GM19239 (cell line): ENCODE measurements around the gene RNF212B.
A peak's percentile ranks its signal among the peaks of the same experiment; 100 is the strongest.
"Not testable (repeated sequence)": the region's sequence is repeated elsewhere in the genome, so short reads cannot be mapped to it uniquely, and the experiment has no call there.

Experiments used
- DNase-seq: peaks from one replicate; pipeline ENCODE4 v3.0.0; 2011; ENCODE audit warnings: low spot score; ENCODE audit not compliant: insufficient read length
- FAIRE-seq: peaks from 2 replicates; lab custom pipeline; 2011; peaks lifted over from hg19 to GRCh38; lab: Jason Lieb, UNC

RNF212B gene, protein sequence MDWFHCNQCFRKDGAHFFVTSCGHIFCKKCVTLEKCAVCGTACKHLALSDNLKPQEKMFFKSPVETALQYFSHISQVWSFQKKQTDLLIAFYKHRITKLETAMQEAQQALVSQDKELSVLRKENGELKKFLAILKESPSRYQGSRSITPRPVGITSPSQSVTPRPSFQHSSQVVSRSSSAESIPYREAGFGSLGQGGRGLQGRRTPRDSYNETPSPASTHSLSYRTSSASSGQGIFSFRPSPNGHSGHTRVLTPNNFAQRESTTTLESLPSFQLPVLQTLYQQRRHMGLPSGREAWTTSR

DNA sequence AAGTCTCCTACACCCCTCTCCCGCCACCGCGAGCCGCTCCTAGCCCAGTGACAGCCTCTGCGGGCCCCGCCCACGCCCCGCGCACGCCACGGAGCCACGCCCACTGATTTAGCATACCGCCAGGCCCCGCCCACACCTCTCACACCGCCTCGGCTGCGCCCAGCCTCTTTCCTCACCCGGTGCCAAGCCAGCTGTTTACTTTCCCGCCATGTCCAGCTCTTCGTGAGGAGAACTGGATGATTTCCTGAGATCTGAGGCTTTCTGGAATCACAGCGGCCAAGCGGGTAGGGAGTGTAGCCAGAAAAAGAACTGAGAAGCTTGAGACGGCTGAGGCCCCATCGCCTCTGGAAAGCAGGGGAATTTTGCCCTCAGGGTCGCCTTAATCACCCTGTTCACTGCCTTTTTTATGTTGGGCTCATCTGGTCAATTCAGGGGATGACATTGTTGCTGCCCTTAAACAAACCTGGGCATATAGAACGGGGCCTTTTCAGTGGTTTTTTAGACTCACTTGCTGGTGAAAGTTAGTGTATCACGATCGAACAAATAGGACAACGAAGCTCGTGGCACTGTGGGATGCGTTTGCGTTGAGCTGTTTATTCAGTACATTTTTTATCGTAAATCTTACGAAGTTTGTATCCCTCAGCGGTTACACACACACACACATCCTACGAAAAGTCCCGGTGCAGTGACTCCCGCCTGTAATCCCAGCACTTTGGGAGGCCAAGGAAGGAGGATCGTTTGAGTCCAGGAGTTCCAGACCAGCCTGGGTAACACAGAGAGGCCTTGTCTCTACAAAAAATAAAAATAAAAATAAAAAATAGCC is at the start of gene RNF212B:
Gene RNF212B, plus strand, starts transcription at position 165 of the 823 bp plus-strand sequence. CDS start 2,410 bp downstream, outside the sequence.
- peak; percentile 78 for DNase-seq
- peak; percentile 21 for FAIRE-seq

DNA sequence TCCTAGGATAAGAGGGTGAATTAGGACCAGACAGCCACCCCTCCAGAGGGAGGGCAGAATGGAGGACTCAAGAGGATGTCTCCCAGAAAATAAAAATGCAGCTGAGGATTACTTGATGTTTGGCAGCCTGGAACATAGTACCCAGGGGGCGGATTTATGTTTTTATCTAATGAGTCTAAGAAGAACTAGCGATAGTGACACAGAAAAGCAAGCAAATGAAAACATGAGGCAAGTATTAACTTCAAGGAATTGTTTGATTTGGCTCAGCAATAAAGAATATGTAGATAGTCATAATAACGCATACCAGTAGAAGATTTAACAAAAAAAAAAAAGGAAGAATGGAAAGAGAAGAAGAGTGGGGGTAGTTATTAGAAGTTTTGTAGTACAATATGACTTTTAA is 44.3 kb upstream of the RNF212B start:
- DNase-seq (no peak), FAIRE-seq (no peak)

DNA sequence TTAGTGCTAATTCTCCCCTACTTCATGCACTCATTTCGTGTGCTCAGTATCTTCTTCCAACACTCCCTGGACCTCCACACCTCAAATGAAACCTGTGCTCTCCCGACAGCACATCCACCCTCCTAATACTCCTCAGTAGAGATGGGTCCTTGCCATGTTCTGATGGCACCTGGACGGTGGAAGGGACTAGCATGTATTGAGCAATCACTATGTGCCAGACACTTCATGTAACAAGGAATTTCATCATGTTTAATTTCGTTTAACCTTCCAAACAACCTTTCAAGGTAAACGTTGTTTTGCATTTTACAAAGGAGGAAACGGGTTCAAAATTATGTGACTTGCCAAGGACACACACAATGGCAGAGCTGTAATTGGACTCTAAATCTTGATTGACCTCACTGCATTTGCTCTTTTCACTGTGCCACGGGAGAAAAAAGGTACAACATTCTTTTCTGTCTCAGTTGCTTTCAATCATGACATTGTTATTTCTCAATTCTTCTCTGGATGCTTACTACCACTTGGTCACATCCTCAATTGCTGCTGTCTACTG is 42.1 kb upstream of the RNF212B start:
- DNase-seq (no peak), FAIRE-seq (no peak)

DNA sequence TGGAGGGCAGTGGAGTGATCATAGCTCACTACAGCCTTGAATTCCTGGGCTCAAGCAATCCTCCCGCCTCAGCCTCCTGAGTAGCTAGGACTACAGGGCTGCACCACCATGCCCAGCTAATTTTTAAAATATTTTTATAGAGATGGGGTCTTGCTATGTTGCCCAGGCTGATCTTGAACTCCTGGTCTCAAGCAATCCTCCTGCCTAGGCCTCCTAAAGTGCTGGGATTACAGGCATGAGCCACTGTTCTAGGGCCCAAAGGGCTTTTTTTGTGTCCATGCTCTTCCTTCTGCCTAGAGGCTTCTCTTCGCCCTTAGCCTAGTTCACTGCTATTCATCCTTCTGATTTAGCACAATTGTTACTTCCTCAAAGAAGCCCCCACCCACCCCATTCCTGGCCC is 41.2 kb upstream of the RNF212B start:
- not testable (repeated sequence) for DNase-seq, FAIRE-seq

DNA sequence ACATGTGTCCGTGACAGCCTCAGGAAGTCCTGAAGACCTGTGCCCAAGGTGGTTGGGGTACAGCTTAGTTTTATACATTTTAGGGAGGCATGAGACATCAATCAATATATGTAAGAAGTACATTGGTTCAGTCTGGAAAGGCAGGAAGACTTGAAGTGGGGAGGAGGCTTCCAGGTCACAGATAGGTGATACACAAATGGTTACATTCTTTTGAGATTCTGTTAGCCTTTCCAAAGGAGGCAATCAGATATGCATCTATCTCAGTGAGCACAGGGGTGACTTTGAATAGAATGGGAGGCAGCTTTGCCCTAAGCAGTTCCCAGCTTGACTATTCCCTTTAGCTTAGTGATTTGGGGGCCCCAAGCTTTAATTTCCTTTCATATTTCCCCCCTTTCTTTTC is 38.6 kb upstream of the RNF212B start:
- not testable (repeated sequence) for DNase-seq, FAIRE-seq

DNA sequence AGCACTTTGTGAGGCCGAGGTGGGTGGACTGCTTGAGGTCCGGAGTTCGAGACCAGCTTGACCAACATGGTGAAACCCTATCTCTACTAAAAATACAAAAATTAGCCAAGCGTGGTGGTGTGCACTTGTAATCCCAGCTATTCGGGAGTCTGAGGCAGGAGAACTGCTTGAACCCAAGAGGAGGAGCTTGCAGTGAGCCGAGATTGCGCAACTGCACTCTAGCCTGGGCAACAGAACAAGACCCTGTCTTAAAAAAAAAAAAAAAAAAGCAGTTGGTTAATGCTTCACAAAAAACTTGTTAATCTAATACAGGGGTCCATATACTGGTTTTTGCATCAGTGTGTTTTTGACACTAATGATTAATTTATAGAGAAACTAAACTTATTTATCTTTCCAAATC is 35.7 kb upstream of the RNF212B start:
- DNase-seq (no peak), FAIRE-seq (no peak)

DNA sequence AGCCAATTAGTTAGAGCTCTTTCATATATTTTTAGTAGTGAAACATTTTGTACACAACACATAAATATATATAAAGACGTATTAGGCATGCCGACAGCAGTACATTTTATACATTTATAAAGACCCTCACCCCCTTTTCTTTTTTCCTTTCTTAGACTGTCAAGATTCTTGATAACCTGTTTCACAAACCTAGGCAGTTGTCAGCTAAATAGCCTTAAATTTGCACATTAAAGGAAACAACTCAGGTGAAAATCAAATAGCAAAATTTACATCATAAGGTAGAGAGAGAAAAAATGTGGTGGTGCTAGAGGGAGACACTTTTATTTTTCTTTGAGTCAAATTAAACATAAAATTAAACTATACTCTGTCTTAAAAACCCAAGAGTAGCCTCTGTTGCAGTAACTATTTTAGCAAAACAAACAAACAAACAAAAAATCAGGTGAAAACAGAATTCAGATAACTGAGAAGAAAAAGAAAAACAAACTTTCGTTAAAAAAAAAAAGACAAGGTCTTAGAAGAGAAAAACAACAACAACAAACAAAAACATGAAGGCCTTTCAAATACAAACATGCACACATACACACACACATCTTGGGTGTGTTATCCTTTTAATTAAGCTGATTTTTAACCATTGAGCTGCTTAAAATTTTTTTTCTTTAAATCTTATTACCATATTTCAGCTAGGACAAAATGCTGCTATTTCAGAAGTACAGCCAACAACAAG is 31.2 kb upstream of the RNF212B start:
- DNase-seq (no peak), FAIRE-seq (no peak)

DNA sequence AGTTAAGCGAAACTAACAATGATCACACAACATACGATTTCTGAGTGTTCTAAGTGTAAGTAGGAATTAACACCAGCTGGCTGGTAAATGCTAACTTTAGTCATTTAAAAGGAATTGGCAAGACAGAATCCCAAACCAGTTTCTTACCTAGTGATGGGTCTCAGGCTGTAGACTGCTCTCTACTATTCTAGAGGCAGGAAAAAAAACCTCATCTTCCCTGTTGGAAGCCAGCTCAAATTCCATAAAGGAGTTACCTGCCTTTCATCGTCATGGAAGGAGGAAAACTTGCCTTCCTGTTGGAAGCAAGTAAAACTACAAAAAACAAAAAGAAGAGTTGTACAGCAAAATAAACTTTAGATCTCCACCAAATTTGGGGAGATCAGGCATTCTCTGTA is 30.6 kb upstream of the RNF212B start:
- no peak for FAIRE-seq
- no peak for DNase-seq

DNA sequence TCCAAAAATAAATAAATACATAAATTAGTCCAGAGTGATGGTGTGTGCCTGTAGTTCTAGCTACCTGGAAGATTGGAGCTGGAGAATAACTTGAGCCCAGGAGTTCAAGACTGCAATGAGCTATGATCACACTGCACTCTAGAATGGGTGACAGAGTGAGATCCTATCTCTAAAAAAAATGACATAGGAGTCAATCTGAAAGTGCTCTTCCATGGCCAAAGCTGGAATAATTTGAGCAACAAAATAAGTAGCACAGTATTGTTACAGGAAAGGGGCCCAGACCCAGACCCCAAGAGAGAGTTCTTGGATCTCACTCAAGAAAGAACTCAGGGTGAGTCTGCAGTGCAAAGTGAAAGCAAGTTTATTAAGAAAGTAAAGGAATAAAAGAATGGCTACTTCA is 29.4 kb upstream of the RNF212B start:
- FAIRE-seq (no peak), DNase-seq (no peak)

DNA sequence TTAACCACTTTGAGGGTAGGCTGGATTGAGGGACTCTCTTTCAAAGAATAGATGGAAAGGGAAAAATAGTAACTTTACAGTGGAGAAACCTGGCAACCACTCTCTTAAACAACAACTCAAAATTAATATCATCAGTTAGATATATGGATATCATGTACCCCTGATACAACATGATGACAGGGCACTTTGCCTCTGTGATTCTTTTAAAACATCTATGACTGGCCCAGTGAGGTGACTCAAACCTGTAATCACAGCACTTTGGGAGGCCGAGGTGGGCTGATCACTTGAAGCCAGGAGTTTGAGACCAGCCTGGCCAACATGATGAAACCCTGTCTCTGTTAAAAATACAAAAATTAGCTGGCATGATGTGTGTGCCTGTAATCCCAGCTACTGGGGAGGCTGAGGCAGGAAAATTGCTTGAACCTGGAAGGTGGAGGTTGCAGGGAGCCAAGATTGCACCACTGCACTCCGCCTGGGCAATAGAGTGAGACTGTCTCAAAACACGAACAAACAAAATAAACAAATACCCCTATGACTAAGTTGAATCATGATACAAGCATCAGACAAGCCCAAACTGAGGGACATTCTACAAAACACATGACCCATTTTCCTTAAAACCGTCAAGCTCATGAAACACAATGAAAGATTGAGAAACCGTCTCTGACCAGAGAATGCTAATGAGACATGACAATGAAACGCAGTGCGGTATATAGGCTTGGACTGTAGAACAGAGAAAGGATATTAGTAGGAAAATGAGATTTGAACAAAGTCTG is 27.9 kb upstream of the RNF212B start:
- no peak for FAIRE-seq
- DNase-seq, result no peak

DNA sequence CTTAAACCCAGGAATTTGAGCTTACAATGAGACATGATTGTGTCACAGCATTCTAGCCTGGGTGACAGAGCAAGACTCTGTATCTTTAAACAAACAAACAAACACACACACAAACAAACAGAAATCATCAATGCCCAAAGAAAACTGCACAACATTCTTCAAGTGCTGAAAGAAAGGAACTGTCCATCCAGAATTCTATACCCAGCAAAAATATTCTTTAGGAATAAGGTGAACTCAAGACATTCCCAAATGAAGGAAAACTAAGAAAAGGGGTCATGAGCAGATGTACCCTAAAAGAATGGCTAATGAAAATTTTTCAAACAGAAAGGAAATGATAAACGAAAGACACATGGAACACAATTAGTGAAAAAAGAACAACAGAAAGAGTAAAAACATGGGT is 22.3 kb upstream of the RNF212B start:
- no peak for DNase-seq
- FAIRE-seq, result no peak

DNA sequence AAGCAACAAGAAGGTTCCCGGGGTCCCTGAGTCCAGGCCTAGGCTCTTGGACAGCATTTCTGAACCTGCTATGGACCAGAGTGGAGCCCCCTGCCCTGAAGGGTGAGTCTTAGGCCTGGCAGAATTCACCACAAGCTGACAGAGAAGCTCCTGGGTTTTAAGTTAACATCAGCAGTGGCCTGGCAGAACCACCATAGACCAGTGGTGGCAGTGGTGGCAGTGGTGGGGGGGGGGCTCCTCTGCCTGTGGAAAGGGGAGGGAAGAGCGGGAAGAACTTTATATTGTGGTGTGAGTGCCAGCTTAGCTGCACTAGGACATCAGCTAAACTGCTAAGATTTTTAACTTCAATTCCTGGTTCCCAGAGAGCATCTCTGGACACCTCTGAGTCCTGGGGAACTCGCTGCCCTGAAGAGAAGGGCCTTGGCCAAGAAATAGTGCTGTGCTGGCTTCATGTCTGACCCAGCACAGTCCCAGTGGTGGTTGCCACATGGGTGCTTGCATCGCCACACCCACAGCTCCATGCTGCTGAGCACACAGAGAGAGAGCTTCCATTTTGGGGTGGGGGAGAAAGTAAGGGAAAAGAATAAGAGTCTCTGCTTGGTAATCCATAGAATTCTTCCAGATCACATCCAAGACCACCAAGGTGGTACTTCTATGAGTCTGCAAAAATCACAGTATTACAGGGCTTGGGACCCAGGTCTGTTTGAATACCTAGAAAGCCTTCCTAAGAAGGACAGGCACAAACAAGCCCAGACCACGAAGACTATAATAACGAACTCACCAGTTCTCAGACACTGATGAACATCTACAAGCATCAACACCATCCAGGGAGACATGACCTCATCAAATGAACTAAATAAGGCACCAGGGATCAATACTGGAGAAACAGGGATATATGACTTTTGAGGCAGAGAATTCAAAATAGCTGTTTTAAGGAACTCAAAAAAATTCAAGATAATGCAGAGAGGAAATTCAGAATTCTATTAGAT is 20.4 kb upstream of the RNF212B start:
- FAIRE-seq (no peak), DNase-seq (no peak)

DNA sequence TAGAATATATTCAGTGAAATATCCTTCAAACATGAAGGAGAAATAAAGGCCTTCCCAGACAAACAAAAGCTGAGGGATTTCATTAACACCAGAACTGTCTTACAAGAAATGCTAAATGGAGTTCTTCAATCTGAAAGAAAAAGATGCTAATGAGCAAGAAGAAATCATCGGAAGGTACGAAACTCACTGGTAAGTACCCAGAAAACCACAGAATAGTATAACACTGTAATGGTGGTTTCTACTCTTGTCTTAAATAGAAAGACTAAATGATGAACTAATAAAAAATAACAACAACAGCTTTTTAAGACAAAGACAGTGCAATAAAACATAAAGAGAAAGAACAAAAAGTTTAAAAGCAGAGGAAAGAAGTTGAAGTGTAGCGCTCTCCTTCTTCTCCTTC is 18.7 kb upstream of the RNF212B start:
- FAIRE-seq (no peak), DNase-seq (no peak)

DNA sequence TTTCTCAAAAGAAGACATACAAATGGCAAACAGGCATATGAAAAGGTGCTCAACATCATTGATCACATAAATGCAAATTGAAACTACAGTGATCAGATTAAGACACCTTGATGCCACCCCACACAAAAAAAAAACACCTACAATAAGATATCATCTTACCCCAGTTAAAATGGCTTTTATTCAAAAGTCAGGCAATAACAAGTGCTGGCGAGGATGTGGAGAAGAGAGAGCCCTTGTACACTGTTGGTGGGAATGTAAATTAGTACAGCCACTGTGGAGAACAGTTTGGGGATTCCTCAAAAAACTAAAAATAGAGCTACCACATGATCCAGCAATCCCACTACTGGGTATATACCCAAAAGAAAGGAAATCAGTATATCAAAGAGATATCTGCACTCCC is 12.8 kb upstream of the RNF212B start:
- not testable (repeated sequence) for DNase-seq, FAIRE-seq

DNA sequence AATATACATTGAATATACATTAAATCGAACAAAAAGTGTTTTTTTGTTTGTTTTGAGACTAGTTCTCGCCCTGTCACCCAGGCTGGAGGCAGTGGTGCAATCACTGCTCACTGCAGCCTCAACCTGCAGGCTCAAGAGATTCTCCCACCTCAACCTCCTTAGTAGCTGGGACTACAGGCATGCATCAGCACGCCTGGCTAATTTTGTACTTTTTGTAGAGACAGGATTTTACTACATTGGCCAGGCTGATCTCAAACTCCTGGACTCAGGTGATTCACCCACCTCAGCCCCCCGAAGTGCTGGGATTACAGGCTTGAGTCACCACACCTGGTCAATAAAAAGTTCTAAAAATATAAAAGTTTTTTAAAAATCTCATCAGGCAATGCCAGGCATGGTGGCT is 10.2 kb upstream of the RNF212B start:
- no peak for DNase-seq
- no peak for FAIRE-seq

DNA sequence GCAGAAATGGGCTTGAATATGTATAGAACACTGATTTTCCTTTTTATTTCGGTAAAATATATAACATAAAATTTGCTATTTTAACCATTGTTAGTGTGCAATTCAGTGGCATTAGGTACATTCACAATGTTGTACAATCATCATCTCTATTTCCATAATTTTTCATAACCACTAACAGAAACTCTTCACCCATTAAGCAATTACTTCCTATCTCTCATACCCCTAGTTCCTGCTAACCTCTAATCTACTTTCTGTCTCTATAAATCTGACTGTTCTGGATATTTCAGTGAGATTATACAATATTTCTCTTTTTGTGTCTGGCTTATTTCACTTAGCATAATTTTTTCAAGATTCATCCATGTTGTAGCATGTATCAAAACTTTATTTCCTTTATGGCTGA is 8.9 kb upstream of the RNF212B start:
- DNase-seq, result no peak
- no peak for FAIRE-seq

DNA sequence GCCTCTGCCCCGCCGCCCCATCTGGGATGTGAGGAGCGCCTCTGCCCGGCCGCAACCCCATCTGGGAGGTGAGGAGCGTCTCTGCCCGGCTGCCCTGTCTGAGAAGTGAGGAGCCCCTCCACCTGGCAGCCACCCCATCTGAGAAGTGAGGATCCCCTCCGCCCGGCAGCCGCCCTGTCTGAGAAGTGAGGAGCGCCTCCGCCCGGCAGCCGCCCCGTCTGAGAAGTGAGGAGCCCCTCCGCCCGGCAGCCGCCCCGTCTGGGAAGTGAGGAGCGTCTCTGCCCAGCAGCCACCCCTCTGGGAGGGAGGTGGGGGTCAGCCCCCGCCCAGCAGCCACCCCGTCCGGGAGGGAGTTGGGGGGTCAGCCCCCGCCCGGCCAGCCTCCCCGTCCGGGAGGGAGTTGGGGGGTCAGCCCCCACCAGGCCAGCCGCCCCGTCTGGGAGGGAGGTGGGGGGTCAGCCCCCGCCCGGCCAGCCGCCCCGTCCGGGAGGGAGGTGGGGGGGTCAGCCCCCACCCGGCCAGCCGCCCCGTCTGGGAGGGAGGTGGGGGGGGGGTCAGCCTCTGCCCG is 5.4 kb upstream of the RNF212B start:
- not testable (repeated sequence) for FAIRE-seq, DNase-seq

DNA sequence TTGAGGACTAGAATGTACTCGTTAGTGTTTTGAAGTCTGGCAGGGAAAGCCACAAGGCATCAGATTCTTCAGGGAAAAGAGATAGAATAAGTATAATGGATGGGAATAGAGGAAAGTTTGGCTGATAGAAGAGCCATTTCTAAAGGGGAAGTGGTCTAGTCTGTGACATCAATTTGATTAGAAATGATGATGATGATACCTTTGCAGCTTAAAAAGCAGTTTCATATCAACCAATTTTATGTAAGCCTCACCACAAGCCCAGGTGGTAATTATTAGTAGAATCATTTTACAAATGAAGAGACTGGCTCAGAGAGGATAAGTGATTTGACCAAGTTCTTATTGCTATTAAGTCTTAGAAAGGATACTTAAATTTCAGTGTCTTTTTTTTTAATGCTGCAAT is 2.9 kb downstream of the RNF212B start:
- DNase-seq (no peak), FAIRE-seq (no peak)
